Adrenal gland (tissue), 5 donors: Measurements from ENCODE around the gene ATRN.

ENCODE experiments used
- POLR2A ChIP-seq, 2 donors: fragments of 450-650 bp; IDR thresholded peaks; one replicate each; pipeline ENCODE4 v1.6.1; 2017; ENCODE audit warnings: antibody characterized with exemption in 2 of 2, mild to moderate bottlenecking in 2 of 2, moderate library complexity in 1 of 2
- TF ChIP-seq, protein P1 (sequence below), 6 experiments: fragments of 450-650 bp in 4 of 6; fragments of 200-600 bp in 2 of 6; sonication (generic) in 1 of 6; IDR thresholded peaks; 1 replicate in 5 of 6; 2 replicates in 1 of 6; pipeline versions ENCODE4 v1.5.1 to v1.8.0; 2016 to 2021; ENCODE audit warnings: antibody characterized with exemption in 6 of 6, mild to moderate bottlenecking in 2 of 6, moderate library complexity in 1 of 6
- donor health status: DM: no; HTN: no; CAD: no.

DNA sequence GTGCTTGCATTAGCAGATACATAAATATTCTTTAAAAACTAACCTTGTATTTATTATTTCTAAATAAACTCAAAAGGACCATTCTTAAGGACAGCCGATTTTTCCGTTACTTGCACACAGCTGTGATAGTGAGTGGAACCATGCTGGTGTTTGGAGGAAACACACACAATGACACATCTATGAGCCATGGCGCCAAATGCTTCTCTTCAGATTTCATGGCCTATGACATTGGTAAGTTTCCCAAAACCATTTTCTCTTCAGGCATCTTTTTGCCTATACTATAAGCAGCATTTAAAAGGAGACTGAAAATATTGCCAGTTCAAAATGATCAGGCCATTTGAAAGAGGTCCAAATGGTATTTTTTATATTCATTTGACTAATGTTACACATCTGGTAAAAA lies 92.3 kb downstream of the ATRN start:
- TF ChIP-seq, protein P1, sequence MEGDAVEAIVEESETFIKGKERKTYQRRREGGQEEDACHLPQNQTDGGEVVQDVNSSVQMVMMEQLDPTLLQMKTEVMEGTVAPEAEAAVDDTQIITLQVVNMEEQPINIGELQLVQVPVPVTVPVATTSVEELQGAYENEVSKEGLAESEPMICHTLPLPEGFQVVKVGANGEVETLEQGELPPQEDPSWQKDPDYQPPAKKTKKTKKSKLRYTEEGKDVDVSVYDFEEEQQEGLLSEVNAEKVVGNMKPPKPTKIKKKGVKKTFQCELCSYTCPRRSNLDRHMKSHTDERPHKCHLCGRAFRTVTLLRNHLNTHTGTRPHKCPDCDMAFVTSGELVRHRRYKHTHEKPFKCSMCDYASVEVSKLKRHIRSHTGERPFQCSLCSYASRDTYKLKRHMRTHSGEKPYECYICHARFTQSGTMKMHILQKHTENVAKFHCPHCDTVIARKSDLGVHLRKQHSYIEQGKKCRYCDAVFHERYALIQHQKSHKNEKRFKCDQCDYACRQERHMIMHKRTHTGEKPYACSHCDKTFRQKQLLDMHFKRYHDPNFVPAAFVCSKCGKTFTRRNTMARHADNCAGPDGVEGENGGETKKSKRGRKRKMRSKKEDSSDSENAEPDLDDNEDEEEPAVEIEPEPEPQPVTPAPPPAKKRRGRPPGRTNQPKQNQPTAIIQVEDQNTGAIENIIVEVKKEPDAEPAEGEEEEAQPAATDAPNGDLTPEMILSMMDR (IDR thresholded peaks at IDR 0.05), result no peak
- no peak for TF ChIP-seq POLR2A (IDR thresholded peaks at IDR 0.05)
